Stimulated activated CD4-positive, alpha-beta T cell treated with anti-CD3 and anti-CD28 coated beads, Interleukin-15, amount 100 ng/mL, for 48 hours (primary cell): Measurements from ENCODE around the gene RBM4.
"Not testable (repeated sequence)": the region's sequence is repeated elsewhere in the genome, so short reads cannot be mapped to it uniquely, and the experiment has no call there.

Experiments
- DNase-seq, 2 donors: peaks; one replicate each; pipeline ENCODE4 v3.0.0-alpha.2; 2020; ENCODE audit warnings: low read depth in 2 of 2

RBM4 gene

GRCh38 chr11:66638177-66639065 lies at the start of gene RBM4:
TSS of gene RBM4 (plus strand) at chr11:66638703. CDS start at chr11:66639712, 1,009 bp downstream.
- peak; percentile 96 for DNase-seq

- DNase-seq = not testable (repeated sequence)
These were observed 49.2 kb upstream of the RBM4 start for GRCh38 chr11:66589315-66589714.

GRCh38 chr11:66589996-66590675 lies 48.4 kb upstream of the RBM4 start:
- no peak for DNase-seq

GRCh38 chr11:66591175-66591574 lies 47.3 kb upstream of the RBM4 start:
- no peak for DNase-seq

GRCh38 chr11:66592457-66593302 lies 45.8 kb upstream of the RBM4 start, which contains the start of the genes CCDC87 and CCS:
TSS of gene CCDC87 (minus strand) at chr11:66593063. CDS start at chr11:66593015, 48 bp downstream.
TSS of gene CCS (plus strand) at chr11:66593185. CDS start at chr11:66593262, 77 bp downstream.
- peak; percentile 97 to 98 for DNase-seq

GRCh38 chr11:66593303-66593635 lies 45.2 kb upstream of the RBM4 start:
- no peak for DNase-seq

- no peak for DNase-seq
These were observed 44.9 kb upstream of the RBM4 start for GRCh38 chr11:66593650-66594049.

- DNase-seq = no peak
These were observed 43.1 kb upstream of the RBM4 start for GRCh38 chr11:66595245-66595904.

GRCh38 chr11:66598993-66599392 lies 39.5 kb upstream of the RBM4 start:
- no peak for DNase-seq

GRCh38 chr11:66600219-66600618 lies 38.3 kb upstream of the RBM4 start:
- DNase-seq = no peak

- no peak for DNase-seq
These were observed 37.8 kb upstream of the RBM4 start for GRCh38 chr11:66600631-66601233.

- DNase-seq = no peak
These were observed 35.4 kb upstream of the RBM4 start for GRCh38 chr11:66603072-66603471.

GRCh38 chr11:66604155-66604554 lies 34.3 kb upstream of the RBM4 start:
- DNase-seq = no peak

- not testable (repeated sequence) for DNase-seq
These were observed 31.9 kb upstream of the RBM4 start for GRCh38 chr11:66606608-66607007.

- DNase-seq = no peak
These were observed 31.2 kb upstream of the RBM4 start for GRCh38 chr11:66607126-66607834.

GRCh38 chr11:66609721-66610617 lies 28.5 kb upstream of the RBM4 start:
- no peak for DNase-seq

GRCh38 chr11:66612458-66612857 lies 26.0 kb upstream of the RBM4 start:
- DNase-seq = no peak

GRCh38 chr11:66614073-66614472 lies 24.4 kb upstream of the RBM4 start:
- no peak for DNase-seq
